H1 (cell line): ENCODE results near the gene TMEM161A. TPM values are rescaled to one million over a fixed set of nuclear protein-coding genes. Genes with fewer than 3 reads are reported as not detected.
"Not testable (repeated sequence)": the region's sequence is repeated elsewhere in the genome, so short reads cannot be mapped to it uniquely, and the experiment has no call there.

Source experiments
- CTCF ChIA-PET: fragments of 300-600 bp; sonication (Branson Sonifier 250); formaldehyde crosslinking; loops from one replicate; lab custom pipeline; 2021; ENCODE audit not compliant: partially characterized antibody; lab: Charles Lee
- POLR2A ChIA-PET: fragments of 300-600 bp; sonication (Branson Sonifier 250); formaldehyde crosslinking; loops from one replicate; lab custom pipeline; 2021; ENCODE audit warnings: inconsistent platforms; ENCODE audit not compliant: partially characterized antibody; lab: Charles Lee
- DNase-seq, 2 experiments: peaks; one replicate each; pipeline versions ENCODE4 v3.0.0 to v3.0.0-alpha.2; 2010 to 2022; ENCODE audit warnings: low spot score in 2 of 2, low read depth in 1 of 2, mixed read lengths in 1 of 2
- FAIRE-seq: peaks from 2 replicates; lab custom pipeline; 2011; peaks lifted over from hg19 to GRCh38; lab: Jason Lieb, UNC
- H2AFZ ChIP-seq: 2 replicates; pipeline ENCODE4 v1.8.1; 2012; ENCODE audit warnings: low read length, inconsistent platforms
- H2AK5ac ChIP-seq: 2 replicates; pipeline ENCODE4 v1.6.1; 2013; ENCODE audit warnings: low read depth, low read length
- H2BK120ac ChIP-seq: replicated peaks from 2 replicates; pipeline ENCODE3; 2013; ENCODE audit warnings: low read depth, low read length, inconsistent platforms
- H2BK12ac ChIP-seq: 2 replicates; pipeline ENCODE4 v1.6.1; 2013; ENCODE audit warnings: low read depth, low read length
- H2BK15ac ChIP-seq: 2 replicates; pipeline ENCODE4 v1.6.1; 2013; ENCODE audit warnings: low read length
- H2BK20ac ChIP-seq: 2 replicates; pipeline ENCODE4 v1.6.1; 2013; ENCODE audit warnings: low read length
- H2BK5ac ChIP-seq: 2 replicates; pipeline ENCODE4 v1.6.1; 2013; ENCODE audit warnings: low read depth, low read length
- H3K14ac ChIP-seq: 2 replicates; pipeline ENCODE4 v1.6.1; 2013; ENCODE audit warnings: inconsistent platforms; ENCODE audit not compliant: insufficient read length
- H3K18ac ChIP-seq: 2 replicates; pipeline ENCODE4 v1.6.1; 2013; ENCODE audit warnings: low read length; ENCODE audit errors: extremely low read depth
- H3K23ac ChIP-seq: 2 replicates; pipeline ENCODE4 v1.6.1; 2013; ENCODE audit warnings: inconsistent platforms; ENCODE audit not compliant: insufficient read length
- H3K23me2 ChIP-seq: 2 replicates; pipeline ENCODE4 v1.6.1; 2013; ENCODE audit warnings: low read depth, low read length
- H3K27ac ChIP-seq: 2 replicates; pipeline ENCODE4 v1.6.1; 2011; ENCODE audit warnings: low read depth, low read length, inconsistent platforms
- H3K27me3 ChIP-seq, 4 experiments: replicated peaks in 1 of 4; 1 replicate in 1 of 4; 2 replicates in 3 of 4; pipeline versions ENCODE4 v1.6.1 to v1.8.1; 2011 to 2013; ENCODE audit warnings: low read length in 3 of 4, mild to moderate bottlenecking in 3 of 4, inconsistent platforms in 2 of 4, mixed read lengths in 2 of 4, moderate library complexity in 1 of 4; ENCODE audit not compliant: control insufficient read depth in 3 of 4, insufficient read depth in 3 of 4; ENCODE audit errors: extremely low read depth in 1 of 4
- H3K36me3 ChIP-seq, 4 experiments: 2 replicates each; pipeline versions ENCODE4 v1.6.1 to v1.8.1; 2011 to 2013; ENCODE audit warnings: mild to moderate bottlenecking in 4 of 4, low read length in 3 of 4, moderate library complexity in 2 of 4, control low read depth in 1 of 4, inconsistent platforms in 1 of 4; ENCODE audit not compliant: insufficient read depth in 4 of 4, control insufficient read depth in 2 of 4
- H3K4ac ChIP-seq: replicated peaks from 2 replicates; pipeline ENCODE3; 2013; ENCODE audit warnings: low read length, low read depth, mixed read lengths, inconsistent platforms; ENCODE audit not compliant: insufficient read length
- H3K4me1 ChIP-seq, 4 experiments: replicated peaks in 1 of 4; 1 replicate in 1 of 4; 2 replicates in 3 of 4; pipeline versions ENCODE4 v1.6.1 to v1.8.1; 2011 to 2013; ENCODE audit warnings: low read length in 3 of 4, inconsistent platforms in 2 of 4, mixed read lengths in 1 of 4; ENCODE audit not compliant: insufficient read depth in 4 of 4, control insufficient read depth in 3 of 4
- H3K4me2 ChIP-seq, 2 experiments: 2 replicates each; pipeline versions ENCODE4 v1.6.1 to v1.8.1; 2011 to 2013; ENCODE audit warnings: low read depth in 2 of 2, low read length in 2 of 2, control low read depth in 1 of 2, inconsistent platforms in 1 of 2, mild to moderate bottlenecking in 1 of 2; ENCODE audit not compliant: insufficient read depth in 1 of 2
- H3K4me3 ChIP-seq, 4 experiments: fragments of 200-600, 300-600 bp in 1 of 4; sonication (generic), shearing (Covaris generic), sonication (Bioruptor Twin) in 1 of 4; 2 replicates each; pipeline versions ENCODE4 v1.5.1 to v1.8.1; 2011 to 2016; ENCODE audit warnings: low read length in 4 of 4, low read depth in 3 of 4, control low read depth in 2 of 4, inconsistent platforms in 2 of 4, mild to moderate bottlenecking in 2 of 4, mixed read lengths in 1 of 4, moderate library complexity in 1 of 4; ENCODE audit not compliant: insufficient read depth in 2 of 4; ENCODE audit errors: extremely low read depth in 1 of 4
- H3K56ac ChIP-seq: replicated peaks from 2 replicates; pipeline ENCODE3; 2013; ENCODE audit warnings: low read depth, mild to moderate bottlenecking, mixed read lengths, low read length, inconsistent platforms; ENCODE audit not compliant: insufficient read length
- H3K79me1 ChIP-seq: 2 replicates; pipeline ENCODE4 v1.6.1; 2013; ENCODE audit warnings: low read depth, low read length, control low read depth
- H3K79me2 ChIP-seq, 2 experiments: 2 replicates each; pipeline versions ENCODE4 v1.6.1 to v1.8.1; 2012 to 2013; ENCODE audit warnings: low read length in 2 of 2, mild to moderate bottlenecking in 2 of 2, inconsistent platforms in 1 of 2; ENCODE audit not compliant: insufficient read depth in 2 of 2, control insufficient read depth in 1 of 2
- H3K9ac ChIP-seq, 4 experiments: replicated peaks in 1 of 4; 1 replicate in 1 of 4; 2 replicates in 3 of 4; pipeline versions ENCODE4 v1.6.1 to v1.8.1; 2011 to 2013; ENCODE audit warnings: low read depth in 3 of 4, low read length in 3 of 4, control low read depth in 2 of 4, mild to moderate bottlenecking in 2 of 4, moderate library complexity in 2 of 4, inconsistent platforms in 1 of 4; ENCODE audit errors: extremely low read depth in 1 of 4
- H3K9me3 ChIP-seq, 2 experiments: 2 replicates each; pipeline versions ENCODE4 v1.6.1 to v1.8.1; 2012 to 2013; ENCODE audit warnings: mild to moderate bottlenecking in 2 of 2, moderate library complexity in 2 of 2, control low read depth in 1 of 2, inconsistent platforms in 1 of 2, low read depth in 1 of 2, low read length in 1 of 2, mixed read lengths in 1 of 2; ENCODE audit not compliant: insufficient read depth in 2 of 2
- H4K20me1 ChIP-seq, 2 experiments: replicated peaks in 1 of 2; 2 replicates each; pipeline versions ENCODE3 to v1.8.1; 2011 to 2013; ENCODE audit warnings: inconsistent platforms in 2 of 2, low read length in 2 of 2, mild to moderate bottlenecking in 1 of 2; ENCODE audit not compliant: insufficient read depth in 2 of 2, control insufficient read depth in 1 of 2
- H4K5ac ChIP-seq: 2 replicates; pipeline ENCODE4 v1.6.1; 2013; ENCODE audit warnings: low read length, low read depth, mixed read lengths, inconsistent platforms; ENCODE audit not compliant: insufficient read length
- H4K8ac ChIP-seq: 2 replicates; pipeline ENCODE4 v1.8.0; 2013; ENCODE audit warnings: mild to moderate bottlenecking, moderate library complexity, low read length, inconsistent platforms; ENCODE audit not compliant: insufficient read depth; ENCODE audit errors: extremely low read depth
- H4K91ac ChIP-seq: replicated peaks from 2 replicates; pipeline ENCODE3; 2013; ENCODE audit warnings: low read length, mixed read lengths, inconsistent platforms; ENCODE audit not compliant: insufficient read length
- WGBS, 2 experiments: shearing (Covaris generic) in 1 of 2; methylation state at CpG; one replicate each; pipeline versions ENCODE4 v1.1.6 to v1.1.7; 2013 to 2015; ENCODE audit warnings: low lambda C conversion rate in 2 of 2, mixed read lengths in 2 of 2, inconsistent platforms in 1 of 2, low coverage in 1 of 2, missing lambda C conversion rate in 1 of 2; ENCODE audit not compliant: insufficient replicate concordance in 2 of 2, insufficient coverage in 1 of 2, insufficient read length in 1 of 2; ENCODE audit errors: extremely low coverage in 1 of 2, missing lambda C conversion rate in 1 of 2; 5-methylcytosine and 5-hydroxymethylcytosine counted together
- polyA plus RNA-seq, 7 experiments: library from polyadenylated mRNA; depleted of rRNA in 3 of 7; stranded (reverse) in 5 of 7; unstranded in 2 of 7; fragments of >200 nt in 5 of 7; fragments of 200-250 nt in 2 of 7; gene quantifications; 1 replicate in 5 of 7; 2 replicates in 1 of 7; 4 replicates in 1 of 7; pipeline versions ENCODE4 v1.2.1 to v1.2.3, GENCODE V29; 2011 to 2013; ENCODE audit warnings: missing spikeins in 2 of 7, mixed read lengths in 2 of 7
- total RNA-seq: library from RNA; stranded (reverse); fragmentation: NEBNext Ultra II Directional; extraction: Animal tissue kit (Norgen Biotek cat#: 25700); gene quantifications from 2 replicates; pipeline ENCODE4 v1.2.1, GENCODE V29; 2021
- TF ChIP-seq, protein P1 (sequence below): IDR thresholded peaks from 2 replicates; pipeline ENCODE4 v1.6.1; 2012; ENCODE audit warnings: low read length, inconsistent platforms

The TMEM161A gene
- total and polyA plus RNA-seq, 2 of the 8 experiments (the other 6 are each of a cell fraction or from before 2014, with no cell fraction given) = 47.8 to 103 TPM

- TF ChIP-seq, protein P1, sequence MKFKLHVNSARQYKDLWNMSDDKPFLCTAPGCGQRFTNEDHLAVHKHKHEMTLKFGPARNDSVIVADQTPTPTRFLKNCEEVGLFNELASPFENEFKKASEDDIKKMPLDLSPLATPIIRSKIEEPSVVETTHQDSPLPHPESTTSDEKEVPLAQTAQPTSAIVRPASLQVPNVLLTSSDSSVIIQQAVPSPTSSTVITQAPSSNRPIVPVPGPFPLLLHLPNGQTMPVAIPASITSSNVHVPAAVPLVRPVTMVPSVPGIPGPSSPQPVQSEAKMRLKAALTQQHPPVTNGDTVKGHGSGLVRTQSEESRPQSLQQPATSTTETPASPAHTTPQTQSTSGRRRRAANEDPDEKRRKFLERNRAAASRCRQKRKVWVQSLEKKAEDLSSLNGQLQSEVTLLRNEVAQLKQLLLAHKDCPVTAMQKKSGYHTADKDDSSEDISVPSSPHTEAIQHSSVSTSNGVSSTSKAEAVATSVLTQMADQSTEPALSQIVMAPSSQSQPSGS = no peak
Observed at GRCh38 chr19:19137556-19138108, 646 bp downstream of the TMEM161A start (continued).

GRCh38 chr19:19135713-19136112, 2.6 kb downstream of the TMEM161A start:
- ChIA-PET POLR2A (interaction anchor here (0.7 to 3.1 kb wide), 8 partner anchors 13 to 193 kb away, joined by 3 to 22 read pairs (median 4); no protein-coding TSS in a partner anchor), CTCF (interaction anchor here (1.0 to 3.5 kb wide), 13 partner anchors 10 to 83 kb away, joined by 3 to 21 read pairs (median 7); no protein-coding TSS in a partner anchor)
- H3K23ac ChIP-seq, H3K4ac ChIP-seq, H2AK5ac ChIP-seq, H3K79me2 ChIP-seq, H3K56ac ChIP-seq, H3K9ac ChIP-seq, H2BK5ac ChIP-seq, H2BK120ac ChIP-seq, H3K14ac ChIP-seq, DNase-seq, H2BK15ac ChIP-seq, H3K79me1 ChIP-seq, H4K91ac ChIP-seq, H2AFZ ChIP-seq, H3K23me2 ChIP-seq, FAIRE-seq, H3K27ac ChIP-seq, H3K27me3 ChIP-seq, H4K20me1 ChIP-seq, H4K5ac ChIP-seq, H3K18ac ChIP-seq, H2BK20ac ChIP-seq, H2BK12ac ChIP-seq, H3K4me3 ChIP-seq, H4K8ac ChIP-seq: not testable (repeated sequence)
- WGBS, 2 experiments = 91% methylated on average over 6 of the region's 6 CpGs; no CpG with 5 or more reads in 1 of the 2 experiments
- peaks cover 5 to 13% of the 10 kb centered on the region in 2 experiments; a peak in 3 of 4 replicates for H3K9me3 ChIP-seq
- peaks cover 0 to 14% (median 10%) of the 10 kb centered on the region in 4 experiments; a peak in 6 of 7 replicates for H3K4me1 ChIP-seq
- H3K4me2 ChIP-seq = peak overlapping the region in 1 of 2 experiments; percentile 82; a peak in 1 of 4 replicates
- peaks cover 0 to 14% (median 2%) of the 10 kb centered on the region in 4 experiments; a peak in 3 of 8 replicates for H3K36me3 ChIP-seq
